Measurements from ENCODE around the gene RHBDD2.

RHBDD2 gene

DNA sequence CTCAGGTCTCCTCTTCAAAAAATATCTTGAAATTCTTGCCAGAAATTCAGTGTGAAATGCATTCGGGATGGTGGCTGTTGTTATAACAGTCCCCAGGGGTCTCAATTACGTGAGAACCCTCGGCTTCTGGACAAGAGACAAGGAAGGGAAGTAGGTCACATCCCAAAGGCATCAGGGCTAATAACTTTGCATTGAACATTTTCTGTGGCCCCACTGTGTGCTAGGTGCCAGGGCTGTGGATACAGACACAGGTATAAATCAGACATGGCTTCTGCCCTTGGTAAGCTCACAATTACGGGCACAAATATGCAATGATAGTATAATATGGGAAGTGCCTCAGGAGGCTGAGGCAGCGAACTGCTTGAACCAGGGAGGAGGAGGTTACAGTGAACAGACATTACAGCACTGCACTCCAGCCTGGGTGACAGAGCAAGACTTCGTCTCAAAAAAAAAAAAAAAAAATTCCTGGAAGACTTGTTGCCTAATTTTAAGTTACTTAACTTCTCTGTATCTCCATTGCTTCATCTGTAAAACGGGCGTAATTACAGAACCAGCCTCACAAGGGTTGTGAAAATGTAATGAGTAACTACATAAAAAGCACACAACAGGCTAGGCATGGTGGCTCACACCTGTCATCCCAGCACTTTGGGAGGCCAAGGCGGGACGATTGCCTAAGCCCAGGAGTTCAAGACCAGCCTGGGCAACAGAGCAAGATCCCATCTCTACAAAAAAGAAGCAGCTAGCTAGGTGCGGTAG lies 2.5 kb upstream of the RHBDD2 start:
- Histone ChIP-seq H4K20me1 (ENCODE audit: insufficient read depth, low read length) (no peaks in the 10 kb centered on the region), H3K27me3 (ENCODE audit: insufficient read depth, low read length) (no peaks in the 10 kb centered on the region), H3K9ac (ENCODE audit: low read length) (no peak overlapping the region), H2AFZ (ENCODE audit: low read length) (no peak overlapping the region), H3K9me2 (ENCODE audit: low read depth, low read length) (no peaks in the 10 kb centered on the region), H3K36me3 (ENCODE audit: insufficient read depth, low read length) (peaks cover 7% of the 10 kb centered on the region), H3K4me2 (ENCODE audit: low read length) (no peak overlapping the region), H3K4me3 (ENCODE audit: low read depth, low read length, poor library complexity, severe bottlenecking) (no peak overlapping the region), H3K9me3 (ENCODE audit: low read length) (no peaks in the 10 kb centered on the region), H3K79me2 (ENCODE audit: insufficient read depth, low read length) (no peaks in the 10 kb centered on the region), H3K4me1 (ENCODE audit: insufficient read depth, low read length, severe bottlenecking) (peaks cover 15% of the 10 kb centered on the region), H3F3A (ENCODE audit: insufficient read depth, low read length) (no peaks in the 10 kb centered on the region), H3K27ac (ENCODE audit: low read depth, low read length, poor library complexity, severe bottlenecking) (no peak overlapping the region)
- no peak for TF ChIP-seq EZH2 (IDR thresholded peaks at IDR 0.05; ENCODE audit: borderline replicate concordance, low read length)
- TF ChIP-seq, protein P1, sequence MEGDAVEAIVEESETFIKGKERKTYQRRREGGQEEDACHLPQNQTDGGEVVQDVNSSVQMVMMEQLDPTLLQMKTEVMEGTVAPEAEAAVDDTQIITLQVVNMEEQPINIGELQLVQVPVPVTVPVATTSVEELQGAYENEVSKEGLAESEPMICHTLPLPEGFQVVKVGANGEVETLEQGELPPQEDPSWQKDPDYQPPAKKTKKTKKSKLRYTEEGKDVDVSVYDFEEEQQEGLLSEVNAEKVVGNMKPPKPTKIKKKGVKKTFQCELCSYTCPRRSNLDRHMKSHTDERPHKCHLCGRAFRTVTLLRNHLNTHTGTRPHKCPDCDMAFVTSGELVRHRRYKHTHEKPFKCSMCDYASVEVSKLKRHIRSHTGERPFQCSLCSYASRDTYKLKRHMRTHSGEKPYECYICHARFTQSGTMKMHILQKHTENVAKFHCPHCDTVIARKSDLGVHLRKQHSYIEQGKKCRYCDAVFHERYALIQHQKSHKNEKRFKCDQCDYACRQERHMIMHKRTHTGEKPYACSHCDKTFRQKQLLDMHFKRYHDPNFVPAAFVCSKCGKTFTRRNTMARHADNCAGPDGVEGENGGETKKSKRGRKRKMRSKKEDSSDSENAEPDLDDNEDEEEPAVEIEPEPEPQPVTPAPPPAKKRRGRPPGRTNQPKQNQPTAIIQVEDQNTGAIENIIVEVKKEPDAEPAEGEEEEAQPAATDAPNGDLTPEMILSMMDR (IDR thresholded peaks at IDR 0.05; ENCODE audit: low read length), result no peak

DNA sequence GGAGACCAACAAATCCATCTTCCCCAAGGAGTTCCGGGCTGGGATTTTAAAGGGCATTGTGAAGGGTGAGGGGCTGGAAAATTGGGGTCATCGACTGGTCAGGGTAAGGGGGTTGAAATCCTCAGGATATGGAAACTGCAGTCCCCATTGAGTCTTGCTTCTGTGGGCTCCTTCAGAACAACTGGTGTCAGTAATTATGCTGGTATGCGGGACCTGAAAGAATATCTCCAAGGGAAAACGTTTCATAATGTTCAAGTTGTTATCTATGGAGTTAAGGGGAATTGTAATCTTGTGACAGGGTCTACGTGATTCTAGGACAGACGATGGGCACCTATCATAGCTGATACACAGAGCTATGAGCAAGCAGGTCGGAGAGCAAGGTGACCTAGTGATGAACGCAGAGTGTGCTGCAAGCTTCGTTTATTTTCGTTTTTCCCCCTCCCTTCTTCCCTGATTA lies 494 bp upstream of the RHBDD2 start:
- TF ChIP-seq, protein P1 (IDR thresholded peaks at IDR 0.05; ENCODE audit: low read length), result no peak
- TF ChIP-seq EZH2 (IDR thresholded peaks at IDR 0.05; ENCODE audit: borderline replicate concordance, low read length), result no peak
- Histone ChIP-seq H3K9ac (ENCODE audit: low read length) (peak overlapping the region; percentile 51), H3K4me1 (ENCODE audit: insufficient read depth, low read length, severe bottlenecking) (peaks cover 15% of the 10 kb centered on the region), H3K9me2 (ENCODE audit: low read depth, low read length) (no peaks in the 10 kb centered on the region), H3K4me3 (ENCODE audit: low read depth, low read length, poor library complexity, severe bottlenecking) (peak overlapping the region; percentile 81), H3K27ac (ENCODE audit: low read depth, low read length, poor library complexity, severe bottlenecking) (no peak overlapping the region), H3F3A (ENCODE audit: insufficient read depth, low read length) (no peaks in the 10 kb centered on the region), H4K20me1 (ENCODE audit: insufficient read depth, low read length) (no peaks in the 10 kb centered on the region), H3K9me3 (ENCODE audit: low read length) (no peaks in the 10 kb centered on the region), H3K36me3 (ENCODE audit: insufficient read depth, low read length) (peaks cover 28% of the 10 kb centered on the region), H3K27me3 (ENCODE audit: insufficient read depth, low read length) (no peaks in the 10 kb centered on the region), H3K79me2 (ENCODE audit: insufficient read depth, low read length) (no peaks in the 10 kb centered on the region), H2AFZ (ENCODE audit: low read length) (peak overlapping the region; percentile 50), H3K4me2 (ENCODE audit: low read length) (peak overlapping the region; percentile 79)

DNA sequence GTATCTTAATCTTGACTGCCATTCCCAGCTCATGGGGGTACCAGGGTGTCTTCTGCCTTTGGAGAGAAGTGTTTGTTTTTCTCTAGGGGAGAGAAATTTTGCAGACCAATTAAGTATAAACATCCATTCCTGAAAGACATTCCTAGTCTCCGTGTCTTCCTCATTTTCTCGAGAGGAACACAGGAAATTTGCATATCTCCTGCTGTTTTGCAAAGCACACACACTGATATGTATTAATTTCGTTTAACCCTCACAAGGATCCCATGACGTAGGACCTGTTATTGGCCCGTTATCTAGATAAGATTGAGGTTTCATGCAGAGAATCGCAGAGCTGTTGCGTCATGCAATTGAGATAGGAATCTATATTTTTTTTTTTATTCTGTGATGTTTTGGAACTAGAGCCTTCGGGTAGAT lies 944 bp downstream of the RHBDD2 start:
- Histone ChIP-seq H3K4me2 (ENCODE audit: low read length) (peak overlapping the region; percentile 88), H3K4me3 (ENCODE audit: low read depth, low read length, poor library complexity, severe bottlenecking) (peak overlapping the region; percentile 81), H3K9ac (ENCODE audit: low read length) (peak overlapping the region; percentile 78), H3K79me2 (ENCODE audit: insufficient read depth, low read length) (no peaks in the 10 kb centered on the region), H3K9me3 (ENCODE audit: low read length) (no peaks in the 10 kb centered on the region), H3F3A (ENCODE audit: insufficient read depth, low read length) (no peaks in the 10 kb centered on the region), H4K20me1 (ENCODE audit: insufficient read depth, low read length) (no peaks in the 10 kb centered on the region), H3K27me3 (ENCODE audit: insufficient read depth, low read length) (no peaks in the 10 kb centered on the region), H3K9me2 (ENCODE audit: low read depth, low read length) (no peaks in the 10 kb centered on the region), H3K4me1 (ENCODE audit: insufficient read depth, low read length, severe bottlenecking) (peaks cover 15% of the 10 kb centered on the region), H2AFZ (ENCODE audit: low read length) (no peak overlapping the region), H3K27ac (ENCODE audit: low read depth, low read length, poor library complexity, severe bottlenecking) (no peak overlapping the region), H3K36me3 (ENCODE audit: insufficient read depth, low read length) (peaks cover 40% of the 10 kb centered on the region)
- TF ChIP-seq, protein P1 (IDR thresholded peaks at IDR 0.05; ENCODE audit: low read length), result no peak
- TF ChIP-seq EZH2 (IDR thresholded peaks at IDR 0.05; ENCODE audit: borderline replicate concordance, low read length), result no peak

Measured in OCI-LY1 (cell line).